Activated CD4-positive, alpha-beta T cell treated with anti-CD3 and anti-CD28 coated beads for 1 hour (primary cell): ENCODE results near the gene SLC13A5.
"Not testable (repeated sequence)": the region's sequence is repeated elsewhere in the genome, so short reads cannot be mapped to it uniquely, and the experiment has no call there.

ENCODE experiments used
- DNase-seq: peaks from one replicate; pipeline ENCODE4 v3.0.0-alpha.2; 2020

The SLC13A5 gene

DNA sequence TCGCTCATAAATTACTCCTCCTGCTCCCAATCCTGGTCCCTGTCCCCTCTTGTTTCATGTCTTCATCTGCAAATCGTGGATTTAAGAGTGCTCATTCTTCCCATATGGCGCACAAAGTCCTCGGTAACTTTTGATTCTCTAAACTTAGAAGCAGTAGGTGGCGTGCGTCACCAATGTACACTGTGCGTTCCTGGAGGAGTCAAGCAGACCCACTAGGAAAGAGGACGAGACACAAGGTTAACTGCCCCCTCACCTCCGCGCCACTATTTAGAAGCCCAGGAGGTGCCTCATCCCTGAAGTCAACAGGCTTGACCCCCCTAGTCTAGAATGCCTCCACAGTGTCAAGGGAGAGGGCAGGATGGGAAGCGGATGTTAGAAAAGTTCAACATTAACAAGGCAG lies 2.9 kb downstream of the SLC13A5 start:
- DNase-seq, result no peak

- no peak for DNase-seq
Observed at GRCh38 chr17:6708357-6708961, 4.7 kb downstream of the SLC13A5 start.

DNA sequence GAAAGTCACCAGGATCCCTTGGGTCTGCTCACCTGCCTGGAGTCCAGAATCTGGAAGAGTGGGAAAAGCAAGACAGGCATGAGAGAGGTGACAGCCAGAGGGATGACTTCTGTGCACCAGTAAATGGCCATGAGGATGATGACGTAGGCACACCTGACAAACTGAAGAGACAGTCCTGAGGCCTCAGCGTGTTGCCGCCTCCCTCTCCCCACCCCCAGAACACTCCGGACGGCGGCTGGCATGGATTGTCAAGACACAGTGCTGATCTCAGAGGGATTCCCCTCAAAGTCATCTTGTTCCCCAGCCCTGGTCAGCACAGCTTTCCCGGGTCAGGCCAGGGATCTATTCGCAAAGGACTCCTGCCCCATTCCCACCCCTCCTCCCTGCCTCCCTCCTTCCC lies 6.2 kb downstream of the SLC13A5 start:
- DNase-seq, result no peak

DNA sequence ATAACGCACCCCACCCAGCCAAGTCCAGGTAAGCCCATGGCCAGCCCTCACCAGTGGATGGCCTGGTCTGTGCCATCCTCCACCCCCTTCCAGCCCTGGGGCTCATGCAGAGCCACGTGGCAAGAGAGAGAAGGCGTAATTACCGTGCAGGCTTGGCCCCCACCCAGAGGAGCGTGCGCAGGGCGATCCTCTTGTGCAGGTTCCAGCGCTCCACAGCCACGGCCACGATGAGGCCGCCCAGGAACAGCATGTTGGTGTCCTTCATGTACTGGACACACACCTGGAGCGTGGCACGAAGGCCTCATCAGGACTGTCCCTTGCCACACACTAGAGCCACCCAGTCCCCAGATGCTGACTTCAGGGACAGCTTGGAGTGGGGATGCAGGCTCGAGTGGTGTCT lies 6.7 kb downstream of the SLC13A5 start:
- no peak for DNase-seq

DNA sequence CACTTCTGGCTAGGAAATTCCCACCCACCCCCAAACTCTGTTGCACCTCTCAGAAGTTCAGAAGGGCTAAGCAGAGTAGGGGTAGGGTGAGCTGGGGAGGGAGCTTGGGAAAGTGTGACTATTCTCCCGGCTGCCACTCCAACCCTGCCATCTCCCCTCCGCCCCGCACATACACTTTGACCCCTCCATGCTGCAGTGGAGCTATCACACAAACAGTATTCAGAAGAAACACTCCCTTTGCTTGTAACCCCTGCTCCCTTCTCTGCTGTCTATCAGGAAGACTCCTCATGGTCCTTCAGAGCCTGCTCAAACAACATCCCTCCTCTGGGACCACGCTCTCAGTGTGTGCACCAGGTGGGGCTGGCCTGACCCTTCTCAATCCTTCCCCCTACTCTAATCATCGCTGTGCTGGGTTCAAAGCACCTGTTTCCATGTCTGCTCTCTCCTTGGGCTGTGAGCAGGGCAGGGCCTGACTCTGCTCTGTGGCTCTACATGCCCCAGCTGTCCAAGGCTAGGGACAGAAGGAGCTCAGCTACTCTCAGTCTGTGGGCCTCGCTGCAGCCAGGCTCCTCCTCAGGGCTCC lies 8.6 kb downstream of the SLC13A5 start:
- DNase-seq, result no peak

GRCh38 chr17:6703751-6704150 lies 9.4 kb downstream of the SLC13A5 start:
- DNase-seq, result no peak

DNA sequence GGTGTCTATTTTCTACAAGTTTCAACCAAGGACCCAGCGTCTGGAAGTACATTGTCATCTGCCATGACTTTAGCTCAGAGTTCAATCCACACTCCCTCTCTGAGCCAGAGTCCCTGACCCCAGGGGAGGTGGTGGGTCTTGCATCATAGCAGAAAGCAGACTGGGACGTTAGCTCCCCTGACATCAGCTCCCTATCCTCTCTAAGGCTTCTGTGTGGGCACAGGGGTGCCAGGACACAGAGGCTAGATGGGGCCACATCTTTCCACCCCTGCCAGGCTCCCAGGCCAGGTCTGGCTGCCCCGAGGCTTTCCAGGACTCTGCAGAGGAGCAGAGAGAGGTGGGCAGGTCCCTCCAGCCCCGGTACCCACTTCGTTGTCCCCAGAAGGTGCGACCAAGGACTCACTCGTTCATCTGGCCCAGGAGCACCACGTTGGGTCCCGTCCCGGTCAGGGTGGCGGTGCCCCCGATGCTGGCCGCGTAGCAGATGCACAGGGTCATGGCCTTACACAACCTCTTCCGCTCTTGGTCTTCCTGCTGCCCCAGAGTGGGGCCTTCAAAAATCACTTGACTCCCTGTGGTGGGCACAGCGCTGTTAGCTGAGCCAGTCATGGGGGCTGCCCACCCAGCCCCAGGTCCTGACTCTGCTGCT lies 10.5 kb downstream of the SLC13A5 start:
- no peak for DNase-seq

GRCh38 chr17:6701719-6702118 lies 11.4 kb downstream of the SLC13A5 start:
- DNase-seq, result no peak

GRCh38 chr17:6700948-6701307 lies 12.2 kb downstream of the SLC13A5 start:
- no peak for DNase-seq

DNA sequence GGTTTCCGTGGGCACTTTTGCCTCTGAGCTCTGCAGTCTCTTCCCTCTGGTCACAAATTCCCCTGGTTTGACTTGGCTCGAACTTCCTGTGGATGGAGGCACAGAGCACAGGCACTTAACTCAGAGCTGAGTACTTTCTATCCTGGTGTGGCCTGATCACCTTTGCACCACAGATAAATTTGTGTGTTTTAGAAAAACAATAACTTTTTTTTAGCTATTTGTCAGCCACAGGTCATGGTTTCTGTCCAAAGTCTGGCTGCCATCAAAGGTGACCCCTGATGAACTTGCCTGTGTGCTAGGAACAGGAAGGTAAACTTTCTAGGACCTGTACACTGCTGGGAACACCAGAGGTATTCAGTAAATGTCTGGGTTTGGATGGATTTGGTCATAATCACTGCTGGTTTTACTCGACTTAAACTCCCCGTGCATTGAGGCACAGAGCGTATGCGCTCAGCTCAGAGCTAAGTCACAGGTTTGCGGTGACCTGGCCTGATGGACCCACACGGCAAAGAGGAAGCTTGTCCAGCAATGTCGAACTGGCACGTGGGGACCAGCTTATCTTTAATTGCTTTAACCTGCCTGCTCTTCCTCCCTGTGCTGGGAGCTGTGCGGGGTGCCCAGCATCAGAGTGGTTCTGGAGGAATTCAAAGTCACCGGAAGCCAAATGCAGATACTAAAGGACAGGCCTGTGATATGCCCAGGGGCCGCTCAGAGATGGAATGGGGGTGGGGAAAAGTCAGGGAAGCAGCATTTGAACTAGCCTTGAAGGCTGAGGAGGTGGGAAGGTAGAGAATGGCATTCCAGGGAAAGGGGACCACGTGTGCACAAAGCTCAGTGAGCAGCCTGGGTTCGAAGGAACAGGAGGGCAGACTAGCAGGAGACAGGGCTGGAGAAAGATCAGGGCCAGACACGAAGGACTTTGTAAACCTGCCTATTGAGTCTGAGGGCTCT lies 12.9 kb downstream of the SLC13A5 start:
- DNase-seq, result no peak

DNA sequence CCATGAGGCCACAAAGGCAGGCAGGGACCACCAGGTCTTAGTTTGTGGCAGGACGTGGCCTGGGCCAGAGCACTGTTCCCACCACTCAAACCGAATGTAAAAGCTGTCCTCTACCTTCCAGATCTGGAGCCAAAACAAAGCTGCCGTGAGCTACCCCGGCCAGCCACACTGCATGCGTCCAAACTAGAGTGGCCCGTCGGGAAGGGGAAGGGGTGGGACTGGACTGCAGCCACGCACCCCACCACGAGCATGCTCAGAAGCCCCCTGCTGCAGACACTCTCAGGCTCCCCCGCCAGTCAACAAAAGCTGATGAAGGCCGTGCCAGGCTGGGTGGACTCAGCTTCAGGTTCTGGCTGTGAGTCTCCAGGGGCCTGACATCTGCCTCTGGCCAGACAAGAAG lies 15.2 kb downstream of the SLC13A5 start:
- DNase-seq, result no peak

- DNase-seq, result no peak
Observed at GRCh38 chr17:6696906-6697305, 16.3 kb downstream of the SLC13A5 start.

- DNase-seq, result no peak
Observed at GRCh38 chr17:6695565-6695964, 17.6 kb downstream of the SLC13A5 start.

- no peak for DNase-seq
Observed at GRCh38 chr17:6695051-6695450, 18.1 kb downstream of the SLC13A5 start.

DNA sequence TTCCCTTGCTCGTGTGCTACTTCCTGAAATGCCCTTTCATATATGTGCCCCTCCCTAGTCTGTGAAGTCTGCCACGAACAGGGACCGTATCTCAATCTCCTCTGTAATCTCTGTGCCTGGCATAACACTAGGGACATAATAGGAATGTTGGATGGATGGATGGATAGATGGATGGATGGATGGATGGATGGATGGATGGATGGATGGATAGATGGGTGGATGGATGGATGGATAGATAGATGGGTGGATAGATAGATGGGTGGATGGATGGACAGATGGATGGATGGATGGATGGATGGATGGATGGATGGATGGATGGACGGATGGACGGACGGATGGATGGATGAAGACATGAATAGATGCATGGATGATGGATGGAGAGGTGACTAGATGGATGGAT lies 21.2 kb downstream of the SLC13A5 start:
- not testable (repeated sequence) for DNase-seq

DNA sequence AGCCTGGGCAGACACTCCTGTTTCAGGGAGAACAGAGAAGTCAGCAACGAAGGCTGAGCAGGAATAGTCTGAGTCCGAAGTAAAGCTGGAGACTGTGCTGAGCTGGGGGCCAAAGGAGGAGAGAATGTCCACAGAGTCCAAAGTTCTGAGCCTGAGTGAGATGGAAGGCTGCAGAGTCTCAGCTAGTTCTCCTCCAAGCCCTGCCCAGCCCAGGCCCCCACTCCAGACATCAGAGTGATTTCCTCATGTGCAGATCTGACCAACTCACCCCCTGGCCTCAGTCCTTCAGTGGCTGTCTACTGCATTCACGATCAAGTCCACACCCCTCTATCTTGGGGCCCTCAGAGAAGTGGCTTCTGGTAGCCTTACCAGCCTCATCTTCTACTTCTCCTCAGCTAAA lies 21.6 kb downstream of the SLC13A5 start:
- no peak for DNase-seq

DNA sequence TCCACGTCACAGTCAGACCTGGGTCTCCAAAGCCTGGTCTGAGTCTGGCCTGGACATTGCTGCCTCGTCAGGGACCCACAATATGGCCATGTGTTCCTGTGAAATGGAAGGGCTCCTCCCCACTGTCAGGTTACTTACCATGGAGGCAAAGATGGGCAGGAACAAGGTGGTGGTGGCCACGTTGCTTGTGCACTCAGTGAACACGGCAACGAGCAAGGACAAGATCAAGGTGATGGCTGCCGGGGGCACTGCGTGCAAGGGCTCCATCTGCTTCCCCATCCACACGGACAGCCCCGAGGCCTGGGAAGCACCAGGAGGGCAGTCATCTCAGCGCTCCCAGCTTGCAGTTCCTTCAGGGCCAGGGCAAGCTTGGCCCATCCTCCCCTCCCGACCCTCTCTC lies 22.5 kb downstream of the SLC13A5 start:
- no peak for DNase-seq

- no peak for DNase-seq
Observed at GRCh38 chr17:6688944-6689343, 24.2 kb downstream of the SLC13A5 start.

DNA sequence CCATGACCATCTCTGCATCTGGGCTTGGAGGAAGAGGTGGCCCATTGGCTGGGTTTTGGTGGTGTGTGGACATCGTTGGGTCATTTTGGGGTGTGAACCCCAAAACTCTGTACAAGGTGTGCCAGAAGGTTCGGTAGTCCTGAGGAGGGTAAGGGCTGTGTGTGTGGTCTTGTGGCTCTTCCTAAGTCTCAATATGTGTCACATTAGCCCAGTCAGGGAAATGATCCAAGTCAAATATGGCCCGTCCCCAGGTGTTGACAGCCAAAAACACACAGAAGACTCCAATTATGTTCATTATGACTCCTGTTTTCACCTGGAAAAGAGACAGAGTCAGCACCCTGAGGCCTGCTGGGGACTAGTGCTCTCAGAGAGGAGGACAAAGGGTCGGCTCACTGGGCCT lies 27.1 kb downstream of the SLC13A5 start:
- DNase-seq, result no peak

GRCh38 chr17:6684881-6685767 lies 28.0 kb downstream of the SLC13A5 start:
- no peak for DNase-seq

DNA sequence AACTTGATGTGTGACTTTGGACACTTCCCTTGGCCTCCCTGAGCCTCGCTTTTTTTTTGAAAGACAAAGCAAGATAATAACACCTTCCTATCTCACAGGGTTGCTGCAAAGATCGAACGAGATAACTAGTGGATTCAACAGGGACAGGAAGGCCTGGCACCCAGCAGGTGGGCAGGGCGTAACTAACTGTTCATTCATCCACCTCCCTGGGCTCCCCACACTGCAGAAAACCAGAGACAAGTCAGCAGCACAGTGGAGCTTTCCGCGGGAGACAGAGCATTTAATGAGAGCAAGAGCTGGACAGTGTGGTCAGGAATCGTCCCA lies 28.7 kb downstream of the SLC13A5 start:
- DNase-seq, result no peak

- DNase-seq, result no peak
Observed at GRCh38 chr17:6683730-6684459, 29.3 kb downstream of the SLC13A5 start.
